T1000 (cell line): Measurements from ENCODE around the gene ADGRL1.
"Not testable (repeated sequence)": the region's sequence is repeated elsewhere in the genome, so short reads cannot be mapped to it uniquely, and the experiment has no call there.

ENCODE experiments used
- DNase-seq: peaks from one replicate; lab custom pipeline; 2025; ENCODE audit warnings: mixed read lengths; lab: John Stamatoyannopoulos, UW

ADGRL1 gene

DNA sequence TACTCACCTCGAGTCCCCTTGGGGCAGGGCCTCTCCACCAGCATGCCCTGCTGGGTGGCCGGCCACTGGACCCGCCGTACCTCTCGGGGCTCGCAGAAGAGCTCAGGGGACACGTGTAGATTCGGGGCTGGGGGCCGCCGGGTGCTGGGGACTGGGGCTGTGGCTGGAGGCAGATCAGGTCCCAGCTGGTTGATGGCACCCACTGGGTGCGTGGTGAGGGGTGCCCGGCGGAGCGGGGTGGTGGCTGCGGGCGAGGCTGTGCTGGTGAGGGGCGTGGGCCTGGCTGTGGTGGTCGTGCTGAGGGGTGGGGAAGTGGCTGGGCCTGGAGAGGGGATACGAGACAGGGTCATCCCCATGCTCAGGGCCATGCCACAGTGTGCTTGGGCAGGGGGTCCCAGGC is 44.7 kb downstream of the ADGRL1 start:
- DNase-seq: no peak

DNA sequence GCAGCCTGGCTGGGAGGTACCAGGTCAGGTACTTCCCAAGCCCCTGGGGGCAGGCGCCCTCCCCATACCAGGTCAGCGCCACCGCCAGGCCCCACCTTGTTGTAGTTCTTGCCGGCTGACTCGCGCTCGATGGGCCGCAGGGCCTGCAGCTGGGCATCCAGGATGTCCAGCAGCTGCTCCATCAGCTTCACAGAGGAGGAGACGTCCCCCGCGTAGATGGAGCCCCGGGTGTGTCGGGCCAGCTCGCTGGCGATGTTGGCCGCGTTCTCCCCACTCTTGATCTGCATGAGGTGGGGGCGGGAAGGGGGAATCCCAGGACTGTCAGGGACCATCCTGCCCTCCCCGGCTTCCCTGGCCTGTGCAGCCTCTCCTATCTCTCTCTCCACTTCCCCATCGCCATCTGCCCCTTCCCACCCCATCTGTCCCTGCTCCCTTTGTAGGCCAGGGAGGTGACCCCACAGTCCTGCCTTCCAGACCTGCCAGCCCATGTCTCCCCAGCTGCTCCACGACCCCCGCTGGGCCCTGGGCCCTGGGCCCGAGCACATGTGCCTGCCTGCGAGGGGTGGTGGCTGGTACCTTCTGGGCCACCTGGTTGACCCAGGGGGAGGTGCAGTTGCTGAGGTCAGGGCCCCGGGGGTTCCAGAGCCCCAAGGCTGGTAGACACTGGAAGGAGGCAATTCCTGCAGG is 45.8 kb downstream of the ADGRL1 start:
- no peak for DNase-seq

GRCh38 chr19:14159059-14159458 is 46.9 kb downstream of the ADGRL1 start:
- DNase-seq: no peak

- no peak for DNase-seq
Measured at GRCh38 chr19:14158276-14159023, 47.5 kb downstream of the ADGRL1 start.

DNA sequence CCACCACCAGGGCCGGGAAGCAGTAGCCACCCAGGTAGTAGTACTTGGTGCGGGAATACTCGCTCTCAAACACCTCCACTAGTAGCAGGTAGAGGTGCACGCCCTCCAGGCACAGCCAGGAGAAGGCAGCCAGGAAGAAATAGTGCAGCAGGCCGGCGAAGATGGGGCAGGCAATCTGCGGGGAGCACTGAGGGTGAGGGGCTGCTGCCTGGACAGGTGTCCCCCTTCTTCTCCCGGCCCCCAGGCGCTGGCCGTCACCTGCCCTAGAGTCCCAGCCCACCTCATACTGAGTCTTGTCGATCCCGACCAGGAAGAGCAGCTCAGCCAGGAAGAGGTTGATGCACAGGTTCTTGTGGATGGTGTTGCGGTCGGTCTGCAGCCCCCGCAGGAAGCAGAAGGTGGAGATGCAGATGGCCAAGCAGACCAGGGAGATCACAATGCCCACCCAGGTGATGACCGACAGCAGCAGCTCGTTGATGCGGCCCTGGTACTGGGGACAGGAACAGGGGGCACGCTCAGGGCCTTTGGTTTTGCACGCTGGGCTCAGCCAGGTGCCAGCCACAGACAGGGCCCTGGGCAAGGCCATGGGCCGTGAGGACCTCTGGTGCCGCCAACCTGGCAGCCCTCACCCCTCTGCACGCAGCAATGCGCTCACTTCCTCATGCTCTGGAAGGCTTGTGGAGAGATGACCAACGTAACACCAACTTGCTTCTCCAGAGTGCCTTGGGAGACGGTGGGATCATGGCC is 48.8 kb downstream of the ADGRL1 start:
- no peak for DNase-seq

DNA sequence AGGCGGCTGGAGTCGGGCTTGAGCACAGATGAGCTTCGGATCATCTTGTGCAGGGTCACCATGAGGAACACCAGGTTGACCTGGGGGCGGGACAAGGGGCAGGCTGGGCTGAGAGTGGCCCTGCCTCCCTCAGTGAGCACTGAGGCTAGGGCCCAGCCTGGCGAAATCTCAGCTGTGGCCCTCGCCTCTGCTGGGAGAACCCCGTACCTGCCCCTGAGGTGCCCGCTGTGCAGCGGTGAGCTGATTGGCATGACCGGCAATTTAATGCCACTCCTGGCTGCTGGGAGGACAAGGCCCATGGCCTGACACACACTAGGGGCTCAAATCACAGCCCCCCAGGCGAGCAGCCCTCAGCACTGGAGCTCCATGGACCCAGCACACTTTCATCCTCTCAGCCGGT is 49.8 kb downstream of the ADGRL1 start:
- no peak for DNase-seq

- DNase-seq: no peak
Measured at GRCh38 chr19:14155371-14155770, 50.6 kb downstream of the ADGRL1 start.

GRCh38 chr19:14152713-14153112 is 53.3 kb downstream of the ADGRL1 start:
- DNase-seq: no peak

DNA sequence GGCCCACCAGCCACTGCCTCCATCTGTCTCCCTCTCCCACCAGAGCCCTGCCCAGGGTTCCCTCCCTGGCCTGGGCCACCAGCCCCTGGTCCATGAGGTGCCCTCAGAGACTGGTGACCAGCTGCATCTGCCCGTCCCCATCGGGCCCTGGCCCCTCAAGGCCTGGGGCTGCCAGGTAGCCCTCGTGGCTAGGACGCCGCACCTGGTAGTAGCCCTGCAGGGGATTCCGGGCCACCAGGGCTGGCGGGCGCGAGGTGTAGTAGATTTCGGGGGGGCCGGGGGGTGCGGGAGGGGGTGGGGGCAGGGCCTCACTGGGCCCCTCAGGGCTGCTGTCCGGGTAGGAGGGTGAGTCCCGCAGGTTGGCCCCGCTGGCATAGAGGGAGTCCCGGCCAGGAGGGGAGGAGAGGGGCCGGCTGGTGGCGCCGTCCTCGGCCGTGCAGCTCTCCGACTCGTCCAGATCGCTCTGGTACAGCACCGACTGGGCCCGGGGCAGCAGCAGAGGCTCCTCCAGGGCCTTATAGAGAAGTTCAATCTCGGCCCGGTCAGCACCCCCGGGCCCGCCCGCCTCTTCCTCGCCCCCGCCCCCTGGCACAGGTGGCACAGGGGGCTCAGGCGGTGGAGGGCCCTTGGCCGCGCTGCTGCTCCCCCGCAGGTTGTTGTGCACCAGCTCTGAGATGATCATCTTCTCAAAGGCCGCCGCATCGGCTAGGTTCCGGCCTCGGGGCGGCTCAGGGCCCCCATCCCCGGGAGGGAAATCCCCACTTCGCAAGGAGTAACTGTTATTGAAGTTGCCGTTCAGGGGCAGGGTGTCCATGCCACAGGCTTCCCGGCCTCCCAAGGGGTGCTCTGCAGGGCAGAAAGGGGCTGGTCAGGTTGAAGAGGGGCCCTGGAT is 55.0 kb downstream of the ADGRL1 start:
- DNase-seq: no peak

- no peak for DNase-seq
Measured at GRCh38 chr19:14150041-14150769, 55.8 kb downstream of the ADGRL1 start.

DNA sequence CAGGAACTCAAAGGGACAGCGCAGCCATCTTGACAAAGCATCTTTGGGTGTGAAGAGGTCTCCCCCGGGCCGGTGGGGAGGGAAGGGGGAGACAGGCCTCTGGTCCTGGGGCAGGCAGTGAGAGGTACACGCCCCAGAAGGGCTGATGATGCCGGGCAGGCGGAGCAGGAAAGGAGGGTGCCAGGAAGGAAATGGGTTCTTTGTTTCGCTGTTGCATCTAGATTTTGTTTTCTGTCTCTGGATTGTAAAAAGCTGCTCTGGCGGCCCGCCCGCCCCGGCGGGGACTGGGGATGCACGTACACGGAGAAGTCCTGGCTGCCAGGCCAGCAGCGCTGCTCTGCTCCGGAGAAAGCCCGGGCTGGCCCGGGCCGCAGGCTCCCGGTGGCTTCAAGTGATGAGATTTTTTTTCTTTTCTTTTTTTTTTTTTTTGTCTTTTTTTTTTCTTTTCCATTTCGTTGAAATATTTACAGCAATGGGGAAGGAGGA is 56.4 kb downstream of the ADGRL1 start:
- DNase-seq: no peak

DNA sequence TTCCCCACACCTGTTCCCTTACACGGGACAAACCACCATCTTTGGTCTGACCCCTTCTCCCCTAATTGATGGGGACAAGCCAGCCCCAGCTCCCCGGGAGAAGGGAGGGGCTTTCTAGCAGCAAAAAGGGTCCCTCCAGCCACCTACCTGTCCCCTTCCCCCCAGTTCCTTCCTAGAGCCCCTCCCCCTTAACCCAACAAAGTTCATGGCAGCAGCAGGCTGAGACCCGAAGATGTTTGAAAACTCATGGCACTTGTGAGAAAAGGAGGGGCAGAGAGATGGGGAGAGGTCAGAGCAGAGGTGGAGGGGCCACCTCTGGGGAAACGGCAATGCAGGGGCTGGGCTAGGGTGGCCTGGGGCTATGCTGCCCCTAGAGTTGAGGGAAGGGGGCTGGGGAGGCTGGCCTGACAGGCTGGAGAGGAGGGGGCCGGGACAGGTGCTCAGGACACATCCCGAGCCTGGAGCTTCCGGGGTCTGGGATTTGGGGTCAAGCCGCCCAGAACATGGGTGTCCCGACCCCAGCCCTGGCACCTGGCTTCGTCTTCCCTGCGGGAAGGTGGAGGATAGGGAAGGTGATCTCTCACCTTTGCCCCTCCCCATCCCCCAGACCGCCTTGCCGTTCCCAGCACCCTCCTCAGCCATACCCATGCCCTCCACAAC is 57.1 kb downstream of the ADGRL1 start:
- DNase-seq: no peak

DNA sequence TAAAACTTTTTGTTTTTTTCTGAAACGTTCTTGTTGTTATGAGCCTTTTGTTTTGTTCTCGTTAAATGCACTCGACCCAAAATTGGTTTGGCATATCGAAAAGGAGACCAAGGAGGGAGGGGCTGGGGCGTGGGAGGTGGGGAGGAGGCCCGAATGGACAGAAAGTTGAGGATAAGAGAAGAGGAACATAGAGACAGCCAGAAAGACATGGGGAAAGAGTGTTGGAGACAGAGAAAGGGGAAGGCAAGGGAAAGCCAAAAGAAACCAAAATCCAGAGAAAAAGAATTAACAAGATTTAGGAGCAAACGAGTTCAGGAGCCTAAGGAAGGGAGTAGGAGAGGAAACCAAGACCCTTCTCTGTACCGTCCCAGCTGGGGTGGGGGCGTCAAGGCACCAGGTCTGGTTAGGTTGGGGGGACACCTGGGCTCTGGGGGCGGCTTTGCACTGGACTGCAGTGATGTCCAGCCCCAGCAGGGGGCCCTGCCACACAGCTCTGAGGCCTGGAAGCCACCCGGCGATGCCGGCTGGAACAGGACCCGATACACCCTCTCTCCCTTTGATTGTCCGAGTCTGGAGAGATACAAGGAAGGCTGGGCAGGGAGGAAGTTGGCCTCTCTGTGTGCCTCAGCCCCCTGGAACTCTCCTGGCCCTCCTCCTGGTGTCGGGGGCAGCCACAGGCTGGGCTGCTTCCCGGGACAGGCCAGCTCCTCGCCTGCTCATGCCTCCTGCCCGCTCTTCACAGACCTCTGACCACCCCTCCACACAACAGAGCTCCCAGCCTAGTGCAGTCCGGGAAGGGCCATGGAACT is 58.0 kb downstream of the ADGRL1 start:
- DNase-seq: no peak

- DNase-seq: no peak
Measured at GRCh38 chr19:14146789-14147216, 59.2 kb downstream of the ADGRL1 start.

GRCh38 chr19:14146169-14146568 is 59.8 kb downstream of the ADGRL1 start:
- not testable (repeated sequence) for DNase-seq

- DNase-seq: no peak
Measured at GRCh38 chr19:14145381-14145780, 60.6 kb downstream of the ADGRL1 start.

- DNase-seq: no peak
Measured at GRCh38 chr19:14142262-14143190, 63.4 kb downstream of the ADGRL1 start.

- DNase-seq: no peak
Measured at GRCh38 chr19:14141041-14141440, 64.9 kb downstream of the ADGRL1 start.
